Retina (tissue), 1 donor: ENCODE results near the gene CHKA.

Source experiments
- DNase-seq: peaks from one replicate; pipeline ENCODE4 v3.0.0-alpha.2; 2016

The CHKA gene

GRCh38 chr11:68067991-68068390, 53.2 kb downstream of the CHKA start:
- DNase-seq, result no peak

GRCh38 chr11:68066742-68067141, 54.4 kb downstream of the CHKA start:
- no peak for DNase-seq

DNA sequence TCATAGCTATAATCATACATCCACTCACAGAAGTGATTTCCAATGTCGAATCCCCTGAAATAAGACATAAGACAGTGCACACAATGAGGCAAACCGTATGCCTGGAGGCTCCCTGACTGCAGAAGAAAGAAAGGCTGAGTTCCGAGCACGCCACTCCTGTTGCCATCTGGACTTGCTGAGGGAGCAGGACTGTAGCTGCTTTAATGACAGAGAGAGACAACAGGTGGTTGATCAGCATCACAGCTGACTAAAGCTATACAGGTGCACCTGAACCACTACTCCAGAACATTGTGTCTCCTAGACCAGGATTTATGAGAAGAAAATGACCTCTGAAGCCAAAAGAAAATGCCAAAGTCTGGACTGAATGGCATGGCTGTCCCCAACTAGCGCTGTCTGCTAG, 55.3 kb downstream of the CHKA start:
- DNase-seq, result no peak

GRCh38 chr11:68064926-68065325, 56.3 kb downstream of the CHKA start:
- no peak for DNase-seq

GRCh38 chr11:68061508-68061907, 59.7 kb downstream of the CHKA start:
- DNase-seq, result no peak

DNA sequence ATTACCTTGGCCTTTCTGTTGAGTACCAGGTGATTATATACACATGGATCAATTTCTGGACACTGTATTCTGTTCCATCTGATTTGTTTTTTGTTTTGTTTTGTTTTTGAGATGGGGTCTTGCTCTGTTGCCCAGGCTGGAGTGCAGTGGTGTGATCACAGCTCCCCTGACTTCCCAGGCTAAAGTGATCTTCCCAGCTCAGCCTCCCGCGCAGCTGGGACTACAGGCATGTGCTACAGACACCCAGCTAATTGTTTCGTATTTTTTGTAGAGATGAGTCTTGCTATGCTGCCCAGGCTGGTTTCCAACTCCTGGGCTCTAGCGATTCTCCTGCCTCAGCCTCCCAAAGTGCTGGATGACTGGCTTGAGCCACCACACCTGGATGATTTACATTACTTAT, 63.4 kb downstream of the CHKA start:
- no peak for DNase-seq

DNA sequence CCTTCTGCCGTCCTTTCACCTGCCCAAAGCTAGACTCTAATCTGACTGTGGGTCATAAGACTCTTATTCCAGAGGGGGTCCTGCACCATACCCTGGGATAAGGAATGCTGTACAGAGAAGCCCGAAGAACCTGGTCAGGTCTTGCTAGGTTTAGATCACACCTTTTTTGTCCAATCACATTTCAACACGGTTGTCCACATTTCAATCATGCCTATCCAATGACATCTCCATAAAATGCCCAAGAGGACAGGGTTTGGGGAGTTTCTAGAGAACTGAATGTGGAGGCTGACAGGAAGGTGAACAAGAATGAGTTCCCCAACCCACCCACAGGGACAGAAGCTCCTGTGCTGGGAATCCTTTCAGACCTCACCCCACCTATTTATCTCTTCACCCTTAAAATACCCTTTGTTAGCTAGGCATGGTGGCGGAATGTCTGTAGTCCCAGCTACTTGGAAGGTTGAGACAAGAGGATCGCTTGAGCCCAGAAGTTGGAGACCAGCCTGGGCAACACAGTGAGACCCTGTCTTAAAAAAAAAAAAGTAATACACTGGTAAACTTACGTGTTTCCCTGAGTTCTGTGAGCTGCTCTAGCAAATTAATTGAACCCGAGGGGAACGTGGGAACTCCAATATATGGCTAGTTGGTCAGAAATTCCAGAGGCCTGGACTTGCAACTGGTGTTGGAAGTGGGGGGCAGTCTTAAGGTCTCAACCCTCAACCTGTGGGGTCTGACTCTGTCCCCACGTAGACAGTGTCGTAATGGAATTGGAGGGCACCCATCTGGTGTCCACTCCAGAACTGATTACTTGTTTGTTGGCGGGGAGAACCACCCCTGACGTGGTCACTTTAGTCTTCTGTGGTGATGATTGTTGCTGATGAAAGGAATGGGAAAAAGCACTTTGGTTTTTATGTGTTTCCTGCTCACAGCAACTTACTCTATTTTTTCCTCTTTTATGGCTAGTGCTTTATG, 64.6 kb downstream of the CHKA start:
- no peak for DNase-seq

GRCh38 chr11:68053981-68054812, 67.0 kb downstream of the CHKA start:
- DNase-seq, result no peak

DNA sequence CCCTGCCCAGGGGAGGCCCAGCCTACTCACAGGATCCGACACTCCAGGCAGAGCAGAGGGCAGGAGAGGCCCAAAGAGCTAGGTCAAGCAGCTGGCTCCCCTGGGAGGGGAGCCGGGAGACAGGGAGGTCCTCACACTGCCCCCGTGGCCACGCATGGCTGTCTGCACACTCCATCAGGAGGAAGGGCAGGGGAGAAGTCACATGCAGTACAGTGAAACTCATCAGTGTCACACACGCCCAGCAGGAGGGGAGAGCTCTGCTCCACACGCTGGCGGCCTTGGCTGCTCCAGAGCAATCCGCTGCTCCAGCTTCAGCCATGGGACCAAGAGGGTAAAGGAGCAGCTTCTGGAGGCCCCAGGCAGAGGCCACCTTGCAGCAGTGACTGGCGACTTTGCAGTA, 68.1 kb downstream of the CHKA start:
- no peak for DNase-seq

- no peak for DNase-seq
Measured at GRCh38 chr11:68052137-68052873, 68.9 kb downstream of the CHKA start.

DNA sequence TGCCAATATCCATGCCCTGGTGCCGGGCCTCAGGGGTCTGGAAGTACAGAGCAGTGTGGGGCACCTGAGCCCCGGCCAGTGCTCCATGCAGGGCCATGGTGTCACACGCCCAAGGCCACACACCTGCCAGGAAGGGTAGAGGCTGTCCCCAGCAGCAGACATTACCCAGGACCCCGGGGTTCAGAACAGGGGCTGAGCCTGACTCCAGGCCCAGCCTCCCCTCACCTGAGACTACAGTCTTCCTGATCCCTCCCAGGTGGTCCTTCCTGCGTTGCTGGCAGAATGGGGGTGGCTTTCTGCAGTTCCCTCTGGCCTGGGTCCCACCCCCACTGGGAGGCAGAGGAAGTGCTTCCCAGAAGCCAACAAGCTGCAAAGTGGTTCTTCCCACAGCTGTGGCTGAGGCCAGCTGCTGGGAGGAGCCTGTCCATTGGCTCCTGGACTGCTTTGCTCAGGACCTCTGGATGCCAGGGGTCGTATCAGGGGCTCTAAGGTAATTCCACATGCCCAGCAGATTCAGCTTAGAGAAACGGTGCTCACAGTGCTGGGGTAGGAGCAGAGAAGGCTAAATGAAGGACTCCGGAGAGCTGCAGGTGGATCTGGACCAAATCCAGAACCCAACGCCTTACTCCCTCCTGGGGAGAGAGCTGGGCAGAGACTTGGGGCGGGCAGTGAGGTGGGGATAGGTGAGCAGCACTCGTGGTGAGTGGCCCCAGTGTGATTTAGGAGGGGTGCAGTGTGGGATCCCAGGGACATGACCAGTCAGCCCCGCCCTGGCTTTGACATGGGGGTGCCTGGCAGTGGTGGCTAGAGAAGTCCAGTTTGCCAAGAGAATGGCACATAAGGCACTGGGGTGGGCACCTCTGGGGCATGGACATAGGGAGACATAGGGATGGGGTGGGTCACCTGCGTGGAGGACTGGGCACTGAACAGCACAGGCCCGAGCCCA, 69.7 kb downstream of the CHKA start:
- no peak for DNase-seq

DNA sequence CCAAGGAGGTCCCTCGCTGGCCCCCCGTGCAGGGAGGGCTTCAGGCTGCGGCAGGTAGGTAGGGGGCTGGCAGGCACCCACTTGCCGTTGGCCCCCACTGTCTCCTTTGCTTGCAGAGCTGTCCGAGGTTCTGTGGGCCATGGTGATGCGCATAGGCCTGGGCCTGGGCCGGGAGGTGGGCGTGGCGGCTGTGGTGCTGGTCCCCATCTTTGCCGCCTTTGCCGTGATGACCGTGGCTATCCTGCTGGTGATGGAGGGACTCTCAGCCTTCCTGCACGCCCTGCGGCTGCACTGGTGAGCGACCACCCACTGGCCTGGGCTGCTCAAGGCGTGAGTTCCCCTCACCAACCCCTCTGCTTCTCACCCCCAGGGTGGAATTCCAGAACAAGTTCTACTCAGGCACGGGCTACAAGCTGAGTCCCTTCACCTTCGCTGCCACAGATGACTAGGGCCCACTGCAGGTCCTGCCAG, 70.8 kb downstream of the CHKA start:
- no peak for DNase-seq

DNA sequence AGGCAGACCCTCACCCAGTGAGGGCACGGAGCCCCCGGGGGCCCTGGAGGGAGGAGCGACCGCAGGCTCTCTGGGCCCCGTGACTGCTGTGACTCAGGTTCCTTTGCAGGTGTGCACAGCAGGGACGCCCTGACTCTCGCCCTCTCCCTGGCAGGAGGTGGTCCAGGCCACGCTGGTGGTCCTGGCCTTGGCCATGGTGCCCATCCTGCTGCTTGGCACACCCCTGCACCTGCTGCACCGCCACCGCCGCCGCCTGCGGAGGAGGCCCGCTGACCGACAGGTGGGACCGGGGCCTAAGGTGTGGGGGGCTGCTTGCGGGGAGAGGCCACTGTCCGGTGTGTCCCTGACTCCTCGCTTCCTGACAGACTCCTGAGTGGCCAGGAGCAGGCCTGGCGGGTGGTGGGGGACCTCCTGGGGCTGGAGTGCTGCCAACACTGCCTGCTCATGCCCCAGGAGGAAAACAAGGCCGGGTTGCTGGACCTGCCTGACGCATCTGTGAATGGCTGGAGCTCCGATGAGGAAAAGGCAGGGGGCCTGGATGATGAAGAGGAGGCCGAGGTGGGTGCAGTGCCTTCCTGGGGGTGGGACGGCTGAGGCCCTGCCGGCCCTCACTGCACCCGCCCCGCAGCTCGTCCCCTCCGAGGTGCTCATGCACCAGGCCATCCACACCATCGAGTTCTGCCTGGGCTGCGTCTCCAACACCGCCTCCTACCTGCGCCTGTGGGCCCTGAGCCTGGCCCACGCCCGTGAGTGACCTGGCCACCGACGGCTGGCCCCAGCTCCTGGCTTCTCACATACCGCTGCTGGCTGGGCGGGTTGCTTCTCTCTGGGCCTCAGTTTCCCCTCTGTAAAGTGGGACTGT, 71.4 kb downstream of the CHKA start:
- DNase-seq, result no peak

DNA sequence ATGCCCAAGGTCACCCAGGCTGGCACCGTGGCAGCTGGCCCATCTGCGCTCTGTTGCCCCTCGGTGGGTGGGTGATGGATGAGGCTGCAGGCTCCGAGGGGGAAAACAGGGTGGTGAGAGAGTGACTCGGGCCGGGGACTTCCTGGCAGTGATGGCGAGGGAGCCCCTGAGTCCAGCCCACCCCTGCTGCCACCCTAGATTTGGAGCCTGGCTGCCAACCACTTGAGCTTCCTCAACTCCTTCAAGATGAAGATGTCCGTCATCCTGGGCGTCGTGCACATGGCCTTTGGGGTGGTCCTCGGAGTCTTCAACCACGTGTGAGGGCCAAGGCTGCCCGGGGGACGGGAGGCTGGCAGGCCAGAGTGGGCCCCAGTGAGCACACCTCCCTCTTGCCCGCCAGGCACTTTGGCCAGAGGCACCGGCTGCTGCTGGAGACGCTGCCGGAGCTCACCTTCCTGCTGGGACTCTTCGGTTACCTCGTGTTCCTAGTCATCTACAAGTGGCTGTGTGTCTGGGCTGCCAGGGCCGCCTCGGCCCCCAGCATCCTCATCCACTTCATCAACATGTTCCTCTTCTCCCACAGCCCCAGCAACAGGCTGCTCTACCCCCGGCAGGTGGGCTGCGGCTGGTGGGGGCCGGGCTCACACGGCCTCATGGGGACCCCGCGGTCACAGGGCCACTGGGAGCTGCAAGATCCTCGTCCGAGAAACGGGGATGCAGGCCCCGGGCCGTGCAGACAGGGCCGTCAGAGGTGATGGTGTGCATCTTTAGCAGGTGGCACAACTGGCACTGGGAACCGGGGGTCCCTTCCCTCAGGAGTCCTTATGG, 72.3 kb downstream of the CHKA start:
- no peak for DNase-seq

DNA sequence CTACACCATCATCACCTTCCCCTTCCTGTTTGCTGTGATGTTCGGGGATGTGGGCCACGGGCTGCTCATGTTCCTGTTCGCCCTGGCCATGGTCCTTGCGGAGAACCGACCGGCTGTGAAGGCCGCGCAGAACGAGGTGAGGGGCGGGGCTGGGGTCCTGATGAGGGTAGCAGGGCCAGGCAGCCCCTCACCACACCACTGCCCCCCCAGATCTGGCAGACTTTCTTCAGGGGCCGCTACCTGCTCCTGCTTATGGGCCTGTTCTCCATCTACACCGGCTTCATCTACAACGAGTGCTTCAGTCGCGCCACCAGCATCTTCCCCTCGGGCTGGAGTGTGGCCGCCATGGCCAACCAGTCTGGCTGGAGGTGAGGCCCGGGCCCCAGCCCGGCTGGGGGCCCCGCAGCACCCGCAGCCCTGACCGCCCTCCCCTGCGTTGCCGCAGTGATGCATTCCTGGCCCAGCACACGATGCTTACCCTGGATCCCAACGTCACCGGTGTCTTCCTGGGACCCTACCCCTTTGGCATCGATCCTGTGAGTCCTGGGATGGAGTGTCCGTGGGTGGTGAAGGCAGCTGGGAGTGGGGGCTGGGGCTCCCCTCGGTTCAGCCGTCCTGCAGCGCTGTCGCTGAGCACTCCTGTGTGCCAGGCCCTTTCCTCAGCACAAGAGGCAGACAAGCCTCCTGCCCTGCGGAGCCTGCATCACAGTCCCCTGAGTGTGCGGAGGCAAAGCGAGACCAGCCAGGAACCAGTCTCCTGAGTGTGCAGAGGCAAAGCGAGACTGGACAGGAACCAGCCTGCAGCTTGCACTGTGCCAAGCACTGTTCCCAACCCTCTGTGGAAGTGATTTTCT, 73.5 kb downstream of the CHKA start:
- no peak for DNase-seq

GRCh38 chr11:68044898-68045351, 76.3 kb downstream of the CHKA start:
- no peak for DNase-seq

DNA sequence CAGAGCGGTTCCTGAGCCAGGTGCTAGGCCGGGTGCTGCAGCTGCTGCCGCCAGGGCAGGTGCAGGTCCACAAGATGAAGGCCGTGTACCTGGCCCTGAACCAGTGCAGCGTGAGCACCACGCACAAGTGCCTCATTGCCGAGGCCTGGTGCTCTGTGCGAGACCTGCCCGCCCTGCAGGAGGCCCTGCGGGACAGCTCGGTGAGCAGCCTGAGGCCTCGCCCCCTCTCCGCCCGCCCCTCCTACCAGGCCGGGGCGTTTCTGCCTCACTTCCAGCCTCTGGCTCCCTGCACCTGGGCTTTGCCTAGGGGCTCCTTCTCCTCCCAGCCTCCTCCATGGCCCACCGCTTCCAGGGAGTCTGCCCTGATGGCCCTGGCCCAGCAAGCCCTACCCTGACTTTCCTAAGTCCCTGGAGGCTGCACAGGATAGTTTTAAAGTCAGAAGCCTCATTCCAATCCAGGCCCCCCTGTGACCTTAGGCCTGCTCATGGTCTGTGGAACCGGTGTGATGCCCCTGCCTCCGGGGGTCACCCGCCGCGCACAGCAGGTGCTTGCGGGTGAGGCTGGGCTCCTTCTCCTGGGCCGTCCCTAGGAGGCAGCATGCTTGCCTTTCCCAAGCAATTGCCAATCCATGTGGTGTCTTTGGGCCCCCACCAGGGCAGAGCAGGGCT, 76.9 kb downstream of the CHKA start:
- no peak for DNase-seq
